Hematopoietic multipotent progenitor cell treated with erythropoietin and hydrocortisone succinate and interleukin-3 and kit ligand, for 4 days (in vitro differentiated cells): ENCODE measurements around the gene CNTF.

Experiments
- DNase-seq: peaks from one replicate; pipeline ENCODE4 v3.0.0-alpha.2; 2015

Gene CNTF

GRCh38 chr11:58645854-58646253 is 23.4 kb downstream of the CNTF start:
- DNase-seq, result no peak

GRCh38 chr11:58647141-58647699 is 24.8 kb downstream of the CNTF start:
- DNase-seq, result no peak

GRCh38 chr11:58647866-58648265 is 25.4 kb downstream of the CNTF start:
- DNase-seq, result no peak

GRCh38 chr11:58649623-58650022 is 27.2 kb downstream of the CNTF start:
- no peak for DNase-seq

- no peak for DNase-seq
These were observed 28.0 kb downstream of the CNTF start for GRCh38 chr11:58650496-58650895.

- no peak for DNase-seq
These were observed 30.3 kb downstream of the CNTF start for GRCh38 chr11:58652726-58653280.

- peak; percentile 91 for DNase-seq
These were observed 31.8 kb downstream of the CNTF start for GRCh38 chr11:58654079-58654907.

- no peak for DNase-seq
These were observed 32.4 kb downstream of the CNTF start for GRCh38 chr11:58654908-58655296.

GRCh38 chr11:58656348-58656747 is 33.9 kb downstream of the CNTF start:
- DNase-seq, result no peak

- DNase-seq, result no peak
These were observed 36.2 kb downstream of the CNTF start for GRCh38 chr11:58658623-58659022.

- no peak for DNase-seq
These were observed 36.9 kb downstream of the CNTF start for GRCh38 chr11:58659404-58659803.

GRCh38 chr11:58659910-58660570 is 37.6 kb downstream of the CNTF start:
- no peak for DNase-seq

- DNase-seq, result no peak
These were observed 49.6 kb downstream of the CNTF start for GRCh38 chr11:58671983-58672633.

GRCh38 chr11:58674609-58675008 is 52.1 kb downstream of the CNTF start:
- DNase-seq, result no peak
